ENCODE results near the gene CHCHD3. TPM values are rescaled to one million over a fixed set of nuclear protein-coding genes. Genes with fewer than 3 reads are reported as not detected.

The CHCHD3 gene
- total RNA-seq, 1 experiment from 2014 or later = 114 TPM

DNA sequence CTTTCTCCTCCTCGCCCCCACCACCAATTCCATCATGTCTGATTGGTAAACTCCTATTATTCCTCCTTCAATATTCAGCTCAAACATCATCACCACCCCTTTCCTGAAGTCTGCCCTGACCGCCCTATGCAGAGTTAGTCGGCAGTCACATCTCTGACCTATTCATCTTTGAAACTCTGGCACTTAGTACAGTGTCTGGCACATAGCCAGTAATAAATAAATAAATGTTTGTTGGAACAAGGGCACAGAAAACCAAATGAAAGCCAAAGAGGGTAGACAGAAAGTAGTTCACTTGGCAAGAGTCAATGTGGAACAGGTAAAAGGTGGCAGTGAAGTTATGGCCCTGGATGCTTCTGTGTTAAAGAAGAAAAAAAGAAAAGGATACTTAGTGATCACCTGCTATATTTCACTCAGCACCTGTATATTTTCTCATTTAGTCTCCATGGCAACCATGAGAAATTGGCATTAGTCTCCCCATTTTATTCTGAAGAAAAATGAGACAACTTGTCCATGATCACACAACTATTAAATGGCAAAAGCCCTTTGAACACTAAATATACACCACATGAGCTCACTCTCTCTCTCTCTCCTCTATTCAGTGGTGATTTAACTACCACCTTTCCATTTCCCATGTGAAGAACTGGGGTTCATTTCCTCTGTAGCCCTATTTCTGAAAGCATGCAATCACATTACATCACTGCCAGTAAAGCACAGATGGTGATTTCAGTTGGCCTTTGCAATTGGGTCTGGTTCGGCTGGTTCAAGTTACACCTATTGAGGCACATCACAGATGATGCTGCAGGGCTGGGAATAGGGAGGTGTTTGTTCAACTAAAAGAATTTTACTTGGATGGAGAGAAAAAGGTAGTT is 25.3 kb downstream of the CHCHD3 start:
- ATAC-seq (no peak), DNase-seq (ENCODE audit: low spot score) (no peak)
- ChIA-PET CTCF (interaction anchor here (0.8 kb wide), 1 partner anchor 288 kb away, joined by 4 read pairs; no protein-coding TSS in a partner anchor), POLR2A (no interaction called here)
- Mint-ChIP-seq H3K4me3 (no peak overlapping the region), H3K27ac (no peak overlapping the region), H3K36me3 (no peaks in the 10 kb centered on the region), H3K9me3 (no peaks in the 10 kb centered on the region), H3K4me1 (peaks cover 45% of the 10 kb centered on the region), H3K27me3 (ENCODE audit: low read depth) (no peaks in the 10 kb centered on the region)
- no peak for TF ChIP-seq IRF2 (CRISPR knock-in tag; IDR thresholded peaks at IDR 0.05; ENCODE audit: borderline replicate concordance, low read depth)
- TF ChIP-seq ZNF232 (CRISPR knock-in tag; IDR thresholded peaks at IDR 0.05) = no peak
- TF ChIP-seq NR1H2 (CRISPR knock-in tag; IDR thresholded peaks at IDR 0.05) = no peak
- TF ChIP-seq NR2C2 (CRISPR knock-in tag; IDR thresholded peaks at IDR 0.05) = no peak

DNA sequence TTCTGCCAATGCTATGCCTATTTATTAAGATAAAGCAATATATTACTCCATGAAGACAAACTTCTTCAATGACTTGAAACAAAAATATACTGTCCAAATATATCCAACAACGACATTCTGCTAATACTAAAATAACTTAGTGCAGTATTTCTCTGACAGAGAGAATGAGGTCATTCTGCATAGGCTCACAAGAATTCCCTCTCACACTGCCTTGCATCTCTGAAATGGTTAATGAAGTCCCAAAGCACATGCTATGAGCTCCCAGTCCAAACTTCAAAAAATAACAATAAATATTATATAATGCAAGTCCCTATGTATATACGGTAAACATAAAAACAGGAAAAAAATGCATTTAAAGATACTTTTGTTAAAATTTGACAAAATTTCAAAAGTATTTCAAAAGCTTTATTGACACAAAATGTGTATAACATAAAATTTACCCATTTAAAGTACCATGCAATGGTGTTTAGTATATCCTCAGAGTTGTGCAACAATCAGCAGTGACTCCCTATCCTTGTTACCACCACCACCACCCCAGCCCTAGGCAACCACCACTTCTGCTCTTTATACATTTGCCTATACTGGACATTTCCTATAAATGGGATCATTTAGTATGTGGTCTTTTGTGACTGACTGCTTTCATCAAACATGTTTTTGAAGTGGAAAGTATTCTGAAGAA is 27.6 kb downstream of the CHCHD3 start:
- H3K4me1 Mint-ChIP-seq = peaks cover 44% of the 10 kb centered on the region
- POLR2A ChIA-PET = interaction anchor here (0.6 kb wide), 1 partner anchor 92 kb away, joined by 3 read pairs; no protein-coding TSS in a partner anchor

DNA sequence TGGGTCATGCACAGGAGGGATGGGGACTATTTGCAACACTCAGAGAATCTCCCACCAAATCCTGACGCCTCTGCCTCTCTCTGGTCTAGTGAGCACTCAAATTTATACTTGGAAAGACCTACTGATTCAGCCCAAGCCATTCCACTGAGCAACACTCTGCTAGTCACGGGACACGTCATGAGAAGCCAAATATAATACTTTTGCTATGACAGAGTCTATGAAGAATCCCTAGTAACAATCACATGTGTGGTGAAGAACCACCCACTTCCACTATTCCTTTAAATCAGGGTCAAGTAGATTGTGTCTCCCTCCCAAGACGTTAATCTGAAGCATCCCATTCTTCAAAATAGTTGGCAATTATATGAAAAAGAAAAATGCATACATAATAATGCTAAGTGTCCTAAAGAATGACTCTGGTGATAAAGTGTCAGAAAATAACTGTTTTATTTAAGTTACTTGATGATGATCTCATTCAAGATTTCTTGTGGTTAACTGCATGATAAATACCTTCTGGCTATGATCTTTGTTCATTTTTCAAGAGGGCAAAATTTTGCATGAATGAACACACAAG is 28.5 kb downstream of the CHCHD3 start:
- no peak overlapping the region for H3K27ac Mint-ChIP-seq
- peaks cover 46% of the 10 kb centered on the region for H3K4me1 Mint-ChIP-seq
- ATAC-seq (no peak), DNase-seq (ENCODE audit: low spot score) (no peak)
- POLR2A ChIA-PET = no interaction called here
- no peak for TF ChIP-seq ZNF425 (CRISPR knock-in tag; conservative IDR thresholded peaks at IDR 0.05)
- no peak for TF ChIP-seq FOXP4 (CRISPR knock-in tag; IDR thresholded peaks at IDR 0.05)
- TF ChIP-seq ARID4B (CRISPR knock-in tag; IDR thresholded peaks at IDR 0.05; ENCODE audit: borderline replicate concordance) = no peak
- TF ChIP-seq SP1 (CRISPR knock-in tag; conservative IDR thresholded peaks at IDR 0.05) = no peak
- no peak overlapping the region for H3K4me3 Mint-ChIP-seq
- no peaks in the 10 kb centered on the region for H3K9me3 Mint-ChIP-seq
- no peaks in the 10 kb centered on the region for H3K36me3 Mint-ChIP-seq
- CTCF ChIA-PET = no interaction called here
- H3K27me3 Mint-ChIP-seq (ENCODE audit: low read depth) = no peaks in the 10 kb centered on the region

More for the DNA sequence above, 27.6 kb downstream of the CHCHD3 start:
- TF ChIP-seq, protein P1, sequence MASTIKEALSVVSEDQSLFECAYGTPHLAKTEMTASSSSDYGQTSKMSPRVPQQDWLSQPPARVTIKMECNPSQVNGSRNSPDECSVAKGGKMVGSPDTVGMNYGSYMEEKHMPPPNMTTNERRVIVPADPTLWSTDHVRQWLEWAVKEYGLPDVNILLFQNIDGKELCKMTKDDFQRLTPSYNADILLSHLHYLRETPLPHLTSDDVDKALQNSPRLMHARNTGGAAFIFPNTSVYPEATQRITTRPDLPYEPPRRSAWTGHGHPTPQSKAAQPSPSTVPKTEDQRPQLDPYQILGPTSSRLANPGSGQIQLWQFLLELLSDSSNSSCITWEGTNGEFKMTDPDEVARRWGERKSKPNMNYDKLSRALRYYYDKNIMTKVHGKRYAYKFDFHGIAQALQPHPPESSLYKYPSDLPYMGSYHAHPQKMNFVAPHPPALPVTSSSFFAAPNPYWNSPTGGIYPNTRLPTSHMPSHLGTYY (CRISPR knock-in tag; IDR thresholded peaks at IDR 0.05) = no peak
- TF ChIP-seq SMAD3 (CRISPR knock-in tag; IDR thresholded peaks at IDR 0.05; ENCODE audit: borderline replicate concordance) = no peak
- TF ChIP-seq, protein P2, sequence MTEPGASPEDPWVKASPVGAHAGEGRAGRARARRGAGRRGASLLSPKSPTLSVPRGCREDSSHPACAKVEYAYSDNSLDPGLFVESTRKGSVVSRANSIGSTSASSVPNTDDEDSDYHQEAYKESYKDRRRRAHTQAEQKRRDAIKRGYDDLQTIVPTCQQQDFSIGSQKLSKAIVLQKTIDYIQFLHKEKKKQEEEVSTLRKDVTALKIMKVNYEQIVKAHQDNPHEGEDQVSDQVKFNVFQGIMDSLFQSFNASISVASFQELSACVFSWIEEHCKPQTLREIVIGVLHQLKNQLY (CRISPR knock-in tag; IDR thresholded peaks at IDR 0.05) = no peak
- TF ChIP-seq CREM (CRISPR knock-in tag; IDR thresholded peaks at IDR 0.05) = no peak
- no peak for TF ChIP-seq ETV6 (CRISPR knock-in tag; IDR thresholded peaks at IDR 0.05)
- no peak for TF ChIP-seq SMAD4 (CRISPR knock-in tag; IDR thresholded peaks at IDR 0.05)
- TF ChIP-seq, protein P3, sequence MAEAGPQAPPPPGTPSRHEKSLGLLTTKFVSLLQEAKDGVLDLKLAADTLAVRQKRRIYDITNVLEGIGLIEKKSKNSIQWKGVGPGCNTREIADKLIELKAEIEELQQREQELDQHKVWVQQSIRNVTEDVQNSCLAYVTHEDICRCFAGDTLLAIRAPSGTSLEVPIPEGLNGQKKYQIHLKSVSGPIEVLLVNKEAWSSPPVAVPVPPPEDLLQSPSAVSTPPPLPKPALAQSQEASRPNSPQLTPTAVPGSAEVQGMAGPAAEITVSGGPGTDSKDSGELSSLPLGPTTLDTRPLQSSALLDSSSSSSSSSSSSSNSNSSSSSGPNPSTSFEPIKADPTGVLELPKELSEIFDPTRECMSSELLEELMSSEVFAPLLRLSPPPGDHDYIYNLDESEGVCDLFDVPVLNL (CRISPR knock-in tag; IDR thresholded peaks at IDR 0.05; ENCODE audit: borderline replicate concordance, low read depth) = no peak
- no peak for TF ChIP-seq FOXP1 (CRISPR knock-in tag; IDR thresholded peaks at IDR 0.05; ENCODE audit: borderline replicate concordance)
- TF ChIP-seq NR2C2 (CRISPR knock-in tag; IDR thresholded peaks at IDR 0.05) = no peak
- no peak overlapping the region for H3K4me3 Mint-ChIP-seq
- ATAC-seq = no peak
- no peaks in the 10 kb centered on the region for H3K36me3 Mint-ChIP-seq
- no peak for DNase-seq (ENCODE audit: low spot score)
- no peaks in the 10 kb centered on the region for H3K27me3 Mint-ChIP-seq (ENCODE audit: low read depth)
- H3K27ac Mint-ChIP-seq = no peak overlapping the region
- CTCF ChIA-PET = no interaction called here
- H3K9me3 Mint-ChIP-seq = no peaks in the 10 kb centered on the region

All from WTC11 (cell line).